ENCODE measurements around the gene LCP2.
A peak's percentile ranks its signal among the peaks of the same experiment; 100 is the strongest.
"Not testable (repeated sequence)": the region's sequence is repeated elsewhere in the genome, so short reads cannot be mapped to it uniquely, and the experiment has no call there.

Gene LCP2

DNA sequence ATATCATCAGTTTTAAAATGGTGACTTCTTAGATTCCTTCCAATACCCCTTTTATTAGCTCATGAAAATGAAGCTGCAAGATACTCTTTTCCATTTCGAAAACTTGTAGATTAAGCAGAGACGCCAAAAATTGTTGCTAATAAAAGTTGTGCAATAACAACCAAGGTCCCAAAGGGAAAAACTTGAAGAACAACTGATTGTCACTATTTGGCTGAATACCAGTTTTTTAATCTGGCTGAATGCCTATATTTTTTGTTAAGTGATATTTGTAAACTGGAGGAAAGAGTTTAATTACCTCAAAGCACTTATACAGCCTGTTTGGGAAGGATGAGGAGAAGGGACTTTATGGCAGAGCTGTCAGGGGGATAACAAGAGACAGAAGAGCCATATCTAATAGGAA lies 50.2 kb downstream of the LCP2 start:
- DNase-seq = no peak

- no peak for DNase-seq
Observed at GRCh38 chr5:170246126-170246870, 51.3 kb downstream of the LCP2 start.

- not testable (repeated sequence) for DNase-seq
Observed at GRCh38 chr5:170245436-170245835, 52.1 kb downstream of the LCP2 start.

DNA sequence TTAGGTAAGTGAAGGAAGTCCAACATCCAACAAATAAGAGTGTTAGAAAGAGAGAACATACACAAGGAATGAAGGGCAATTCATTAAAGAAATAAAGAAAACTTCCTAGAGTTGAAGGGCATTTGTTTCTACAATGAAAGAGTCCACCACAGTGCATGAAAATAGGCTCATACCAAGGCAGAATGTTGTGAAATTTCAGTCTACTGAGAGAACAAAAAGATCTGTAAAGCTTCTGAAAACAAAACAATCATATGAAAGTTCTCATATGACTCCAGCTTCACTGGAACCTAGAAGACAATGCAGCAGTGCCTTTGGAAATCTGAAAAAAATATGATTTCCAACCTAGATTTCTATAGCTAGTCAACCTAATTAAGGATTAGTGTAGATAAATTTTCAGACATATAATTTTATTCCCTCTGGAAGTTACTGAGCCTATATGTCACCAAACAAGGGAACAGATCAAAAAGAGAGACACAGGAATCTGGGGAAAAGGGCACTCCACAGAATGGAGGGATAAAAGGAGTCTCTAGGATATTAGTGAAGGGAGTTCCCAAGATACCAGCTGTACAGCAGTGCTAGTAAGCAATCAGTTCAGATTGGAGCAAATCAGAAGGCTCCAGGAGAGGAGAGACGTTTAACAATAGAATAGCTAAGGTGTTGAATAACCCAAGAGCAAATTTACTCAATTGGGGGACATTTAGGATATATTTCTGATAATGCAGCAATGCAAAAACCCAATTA lies 59.0 kb downstream of the LCP2 start:
- no peak for DNase-seq

DNA sequence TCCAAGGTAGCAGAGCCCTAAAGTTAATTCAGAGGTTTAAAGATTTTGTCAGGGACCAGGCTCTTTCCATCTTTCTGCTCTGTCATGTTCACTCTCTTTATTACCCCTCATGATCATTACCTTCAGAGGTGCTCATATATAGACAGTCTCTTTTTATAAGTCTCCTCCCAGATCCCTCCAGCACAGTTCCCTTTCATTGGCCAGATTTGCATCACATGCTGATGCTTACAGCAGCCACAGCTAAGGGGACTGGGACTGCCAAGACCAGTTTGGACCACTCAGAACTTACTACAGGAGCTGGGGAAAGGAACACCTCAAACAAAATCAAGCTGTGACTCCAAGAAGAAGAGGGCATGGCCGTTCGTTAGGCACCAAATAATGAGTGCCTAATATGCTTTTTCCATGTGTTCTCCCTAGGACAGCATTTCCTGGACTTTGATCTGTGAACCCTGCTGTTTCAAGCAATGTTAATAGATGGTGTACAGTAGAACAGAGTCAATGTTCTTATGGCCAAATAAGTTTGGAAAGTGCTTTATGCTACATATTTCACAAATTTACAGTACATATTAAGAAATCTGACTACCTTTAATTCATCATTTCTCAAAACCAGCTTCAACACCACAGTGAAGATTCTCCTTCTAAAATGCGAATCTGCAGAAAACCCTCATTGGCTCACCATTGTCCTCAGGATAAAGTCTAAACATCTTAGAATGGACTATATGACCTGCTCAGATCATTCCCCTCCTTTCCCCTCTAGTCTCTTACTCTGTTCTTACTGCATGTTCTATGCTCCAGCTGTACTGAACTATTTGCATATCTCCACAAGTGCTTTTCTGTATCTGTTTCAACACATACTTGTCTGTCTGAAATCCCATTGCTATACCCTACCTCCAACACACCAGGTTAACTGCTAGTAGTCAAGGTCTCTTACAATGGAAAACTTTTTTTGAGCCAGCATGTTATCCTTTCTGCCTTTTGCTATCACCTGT lies 61.4 kb downstream of the LCP2 start:
- no peak for DNase-seq

- DNase-seq = no peak
Observed at GRCh38 chr5:170233358-170233892, 64.2 kb downstream of the LCP2 start.

DNA sequence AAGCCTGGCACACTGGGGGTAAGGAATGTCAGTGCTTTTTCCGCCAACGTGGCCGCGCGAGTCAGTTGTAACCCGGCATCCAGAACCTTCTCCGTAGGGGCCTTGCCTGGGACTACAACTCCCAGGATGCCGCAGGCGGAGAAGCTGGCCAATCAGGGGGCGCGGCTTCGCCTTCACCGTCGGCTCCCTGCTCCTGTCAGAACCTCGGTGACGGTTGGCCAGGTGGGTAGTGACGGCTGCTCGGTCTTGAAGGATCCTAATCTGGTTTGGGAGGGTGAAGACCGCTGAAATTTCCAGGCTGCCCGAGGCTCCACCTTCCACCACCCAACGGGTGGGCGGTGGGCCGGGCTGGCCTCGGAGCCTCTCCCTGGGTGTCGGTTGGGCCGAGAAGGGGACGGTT lies 64.8 kb downstream of the LCP2 start, which contains the start of gene C5orf58:
TSS of gene C5orf58 (plus strand) at position 200 of the 400 bp plus-strand sequence. CDS start 1,992 bp downstream, outside the sequence.
- no peak for DNase-seq

GRCh38 chr5:170228762-170229435 lies 68.7 kb downstream of the LCP2 start:
- no peak for DNase-seq

GRCh38 chr5:170226661-170227060 lies 70.9 kb downstream of the LCP2 start:
- no peak for DNase-seq

GRCh38 chr5:170226129-170226615 lies 71.4 kb downstream of the LCP2 start:
- DNase-seq = no peak

DNA sequence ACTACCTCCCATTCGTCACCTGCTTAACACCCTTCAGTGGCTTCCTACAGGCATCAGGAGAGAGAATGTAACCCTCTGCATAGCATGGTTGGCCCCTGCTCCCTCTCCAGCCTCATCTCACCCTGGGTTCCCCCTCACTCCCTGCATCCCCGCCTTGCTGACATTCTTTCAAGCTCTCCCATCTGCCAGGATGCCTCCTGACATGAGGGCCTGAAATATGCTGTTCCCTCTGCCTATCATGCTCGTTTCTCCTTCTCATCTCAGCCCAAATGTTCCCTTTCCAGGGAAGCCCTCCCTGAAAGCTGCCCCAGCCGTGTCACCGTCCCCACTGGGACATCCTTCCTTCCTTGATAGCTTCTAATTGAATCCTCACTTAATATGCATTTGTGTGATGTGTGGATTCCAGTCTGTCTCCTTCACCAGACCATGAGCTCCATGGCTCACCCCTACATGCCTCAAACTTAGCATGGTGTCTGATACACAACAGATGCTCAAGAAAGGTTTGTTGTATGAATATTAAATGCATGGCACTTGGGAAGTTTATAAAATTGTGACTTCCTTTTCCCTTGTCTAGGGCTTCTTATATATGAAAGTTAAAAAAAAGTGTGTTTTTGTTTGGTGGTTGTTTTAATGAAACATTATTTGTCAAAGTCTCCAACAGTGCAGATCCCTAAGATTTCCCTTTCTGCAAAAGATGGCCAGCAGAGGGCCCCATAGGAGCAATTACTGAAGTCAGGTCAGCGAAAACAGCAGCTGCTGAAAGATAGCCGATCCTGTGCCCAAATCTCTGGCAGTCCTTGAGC lies 72.0 kb downstream of the LCP2 start:
- DNase-seq = peak; percentile 64

- DNase-seq = no peak
Observed at GRCh38 chr5:170223906-170224305, 73.7 kb downstream of the LCP2 start.

DNA sequence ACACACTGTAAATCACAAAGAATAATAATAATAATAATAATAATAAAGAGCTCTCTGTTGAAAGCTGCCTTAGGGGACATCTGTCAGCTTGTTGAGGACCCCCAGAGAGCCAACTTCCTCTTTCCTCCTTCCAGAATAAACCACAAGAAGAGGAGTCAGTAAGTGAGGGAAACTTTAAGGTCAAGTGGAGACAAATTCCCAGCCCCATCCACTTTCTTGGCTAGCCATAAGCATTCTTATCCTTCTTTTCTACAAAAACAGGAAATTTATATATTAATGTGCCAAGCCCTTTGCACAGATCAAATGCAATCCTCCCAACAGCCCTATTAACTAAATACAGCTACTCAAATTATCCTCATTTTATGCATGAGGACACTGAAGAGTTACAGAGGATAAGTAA lies 74.2 kb downstream of the LCP2 start:
- DNase-seq = no peak

DNA sequence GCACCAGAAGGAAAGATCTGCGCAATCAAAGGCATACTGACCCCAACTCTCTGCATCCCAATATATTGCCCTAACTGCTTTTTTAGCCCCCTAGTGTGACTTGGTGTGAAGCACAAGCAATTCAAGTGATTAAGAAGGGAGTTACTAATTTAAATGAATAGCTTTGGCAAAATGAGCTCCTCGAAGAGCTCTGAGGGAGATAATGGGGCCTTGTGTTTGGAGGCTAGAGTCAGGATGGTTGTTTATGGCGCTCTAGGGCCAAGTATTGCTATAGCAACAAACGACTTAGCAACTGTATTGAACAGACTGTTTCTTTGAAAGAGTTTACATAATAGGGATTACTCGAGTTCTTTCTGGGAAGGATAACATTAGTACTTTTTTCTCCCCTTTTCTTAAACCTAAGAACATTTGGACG lies 76.2 kb downstream of the LCP2 start:
- no peak for DNase-seq

DNA sequence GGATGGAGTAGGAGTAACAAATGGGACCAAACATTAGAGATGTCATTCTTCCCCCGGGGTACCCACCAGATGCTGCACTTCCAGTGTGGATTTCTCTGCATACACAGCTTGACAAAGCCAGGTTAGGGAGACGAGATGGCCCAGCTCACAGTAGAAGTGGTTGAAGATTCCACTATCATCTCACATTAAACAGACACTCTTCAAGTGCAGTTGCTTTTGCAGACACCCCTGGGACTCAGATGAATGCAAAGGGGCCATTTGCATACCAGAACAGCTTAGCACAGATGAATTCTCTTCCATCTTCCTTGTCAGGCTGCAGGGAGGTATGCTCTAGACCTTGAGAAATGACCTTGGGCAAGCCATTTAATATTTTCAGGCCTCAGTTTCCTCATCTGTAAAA lies 77.4 kb downstream of the LCP2 start:
- DNase-seq = no peak

DNA sequence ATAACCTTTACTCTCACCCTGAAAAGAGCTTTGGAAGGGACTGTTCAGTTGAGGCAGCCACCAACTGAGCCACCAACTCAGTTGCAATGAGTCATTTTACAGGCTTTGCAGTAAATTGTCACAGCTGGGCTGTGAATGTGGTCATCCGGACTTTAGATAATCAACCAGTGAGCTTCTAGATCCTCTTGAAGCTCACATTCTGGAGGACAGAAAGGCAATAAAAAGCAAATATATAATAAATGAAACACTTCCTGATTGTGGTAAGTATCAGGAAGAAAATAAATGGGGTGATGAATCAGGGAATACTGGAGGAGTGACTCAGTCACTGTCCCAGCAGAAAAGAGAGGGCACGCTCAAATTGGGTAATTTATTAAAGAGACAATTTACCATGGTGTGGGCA lies 78.0 kb downstream of the LCP2 start:
- no peak for DNase-seq

- no peak for DNase-seq
Observed at GRCh38 chr5:170218726-170219125, 78.9 kb downstream of the LCP2 start.

DNA sequence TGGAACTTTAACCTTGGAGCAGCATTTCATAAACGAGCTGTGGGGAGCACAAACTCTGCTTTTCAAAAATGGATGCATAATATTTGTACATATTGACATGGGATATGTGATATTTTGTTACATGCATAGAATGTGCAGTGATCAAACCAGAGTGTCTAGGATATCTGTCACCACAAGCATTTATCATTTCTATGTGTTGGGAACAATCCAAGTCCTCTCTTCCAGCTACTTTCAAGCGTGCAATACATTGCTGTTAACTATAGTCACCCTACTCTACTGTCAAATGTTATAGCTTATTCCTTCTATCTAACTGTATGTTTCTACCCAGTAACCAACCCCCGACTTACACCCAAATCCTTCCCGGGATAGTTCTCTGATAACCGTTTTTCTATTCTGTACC lies 79.7 kb downstream of the LCP2 start:
- no peak for DNase-seq

GRCh38 chr5:170216257-170216864 lies 81.2 kb downstream of the LCP2 start:
- DNase-seq = no peak

- no peak for DNase-seq
Observed at GRCh38 chr5:170211575-170212334, 85.8 kb downstream of the LCP2 start.
